ENCODE data around the gene SCLT1. TPM values are rescaled to one million over a fixed set of nuclear protein-coding genes. Genes with fewer than 3 reads are reported as not detected.

The SCLT1 gene
- total and polyA plus RNA-seq, 7 donors, result 3.0 to 18.8 (median 9.9) TPM

GRCh38 chr4:128841402-128841801 lies 251.9 kb downstream of the SCLT1 start:
- TF ChIP-seq CTCF (IDR thresholded peaks at IDR 0.05), result no peak
- no peak for TF ChIP-seq EP300 (IDR thresholded peaks at IDR 0.05)
- no peak for TF ChIP-seq POLR2A (IDR thresholded peaks at IDR 0.05)
- TF ChIP-seq POLR2AphosphoS5 (IDR thresholded peaks at IDR 0.05), result no peak
- no peak for DNase-seq
- no peaks in the 10 kb centered on the region for H3K9me3 ChIP-seq
- peaks cover 0 to 33% (median 18%) of the 10 kb centered on the region in 4 donors for H3K4me1 ChIP-seq
- no peaks in the 10 kb centered on the region for H3K27me3 ChIP-seq
- H3K4me3 ChIP-seq, result no peak overlapping the region
- intact Hi-C loops (cut with DNase I), result no loop called here
- peaks cover 1 to 40% (median 20%) of the 10 kb centered on the region in 4 donors for H3K36me3 ChIP-seq
- 95% methylated on average over 2 of the region's 2 CpGs for WGBS, 2 donors
- H3K27ac ChIP-seq, result no peak overlapping the region

- H3K27me3 ChIP-seq, result no peaks in the 10 kb centered on the region
- peaks cover 0 to 39% (median 23%) of the 10 kb centered on the region in 4 donors for H3K4me1 ChIP-seq
- no peak overlapping the region for H3K27ac ChIP-seq
- TF ChIP-seq POLR2A (IDR thresholded peaks at IDR 0.05) (no peak), POLR2AphosphoS5 (IDR thresholded peaks at IDR 0.05) (no peak), CTCF (IDR thresholded peaks at IDR 0.05) (no peak), EP300 (IDR thresholded peaks at IDR 0.05) (no peak)
- no peak for DNase-seq
- H3K4me3 ChIP-seq, result no peak overlapping the region
- peaks cover 0 to 34% (median 14%) of the 10 kb centered on the region in 4 donors for H3K36me3 ChIP-seq
- 91 to 95% methylated on average over 2 of the region's 2 CpGs for WGBS, 2 donors
- H3K9me3 ChIP-seq, result no peaks in the 10 kb centered on the region
- intact Hi-C loops (cut with DNase I), result no loop called here
Measured at GRCh38 chr4:128840711-128841318, 252.5 kb downstream of the SCLT1 start.

- Histone ChIP-seq H3K27me3 (no peaks in the 10 kb centered on the region), H3K9me3 (no peaks in the 10 kb centered on the region), H3K4me3 (no peak overlapping the region), H3K36me3 (peaks cover 0 to 16% (median 2%) of the 10 kb centered on the region in 4 donors), H3K4me1 (peaks cover 0 to 44% (median 25%) of the 10 kb centered on the region in 4 donors), H3K27ac (no peak overlapping the region)
- TF ChIP-seq EP300 (IDR thresholded peaks at IDR 0.05) (no peak), POLR2A (IDR thresholded peaks at IDR 0.05) (no peak), CTCF (IDR thresholded peaks at IDR 0.05) (no peak), POLR2AphosphoS5 (IDR thresholded peaks at IDR 0.05) (no peak)
- DNase-seq, result no peak
- intact Hi-C loops (cut with DNase I), result no loop called here
- WGBS, 2 donors, result 89 to 98% methylated on average over 3 of the region's 3 CpGs
Measured at GRCh38 chr4:128837679-128838078, 255.7 kb downstream of the SCLT1 start.

GRCh38 chr4:128837198-128837597 lies 256.1 kb downstream of the SCLT1 start:
- 96 to 97% methylated on average over 2 of the region's 2 CpGs for WGBS, 2 donors

More at GRCh38 chr4:128837198-128837597, 256.1 kb downstream of the SCLT1 start:
- TF ChIP-seq CTCF (IDR thresholded peaks at IDR 0.05) (no peak), POLR2AphosphoS5 (IDR thresholded peaks at IDR 0.05) (no peak), EP300 (IDR thresholded peaks at IDR 0.05) (no peak), POLR2A (IDR thresholded peaks at IDR 0.05) (no peak)
- DNase-seq, result no peak
- H3K27me3 ChIP-seq, result no peaks in the 10 kb centered on the region
- H3K36me3 ChIP-seq, result peaks cover 0 to 17% (median 3%) of the 10 kb centered on the region in 4 donors
- H3K9me3 ChIP-seq, result no peaks in the 10 kb centered on the region
- peaks cover 0 to 49% (median 29%) of the 10 kb centered on the region in 4 donors for H3K4me1 ChIP-seq
- intact Hi-C loops (cut with DNase I), result no loop called here
- no peak overlapping the region for H3K27ac ChIP-seq
- no peak overlapping the region for H3K4me3 ChIP-seq

Measured in sigmoid colon (tissue), 7 donors.